ENCODE data around the gene RPL23.
"Not testable (repeated sequence)": the region's sequence is repeated elsewhere in the genome, so short reads cannot be mapped to it uniquely, and the experiment has no call there.

Gene RPL23

GRCh38 chr17:38867968-38868816 lies 14.7 kb upstream of the RPL23 start:
- DNase-seq (ENCODE audit: low read depth in 2 of 2): no peak

GRCh38 chr17:38867179-38867967 lies 13.9 kb upstream of the RPL23 start:
- DNase-seq (ENCODE audit: low read depth in 2 of 2): peak; percentile 66 to 69

GRCh38 chr17:38864636-38865398 lies 11.3 kb upstream of the RPL23 start:
- DNase-seq (ENCODE audit: low read depth in 2 of 2): no peak

- no peak for DNase-seq (ENCODE audit: low read depth in 2 of 2)
Measured at GRCh38 chr17:38861399-38861843, 7.9 kb upstream of the RPL23 start.

GRCh38 chr17:38857271-38857670 lies 3.8 kb upstream of the RPL23 start:
- DNase-seq (ENCODE audit: low read depth in 2 of 2): no peak

- DNase-seq (ENCODE audit: low read depth in 2 of 2): not testable (repeated sequence)
Measured at GRCh38 chr17:38855101-38855714, 1.7 kb upstream of the RPL23 start.

GRCh38 chr17:38852771-38853291 lies 690 bp downstream of the RPL23 start:
- no peak for DNase-seq (ENCODE audit: low read depth in 2 of 2)

- DNase-seq (ENCODE audit: low read depth in 2 of 2): no peak
Measured at GRCh38 chr17:38851434-38851833, 2.1 kb downstream of the RPL23 start.

- DNase-seq (ENCODE audit: low read depth in 2 of 2): no peak
Measured at GRCh38 chr17:38850374-38850773, 3.1 kb downstream of the RPL23 start.

GRCh38 chr17:38848939-38849605 lies 4.4 kb downstream of the RPL23 start:
- no peak for DNase-seq (ENCODE audit: low read depth in 2 of 2)

GRCh38 chr17:38848557-38848891 lies 5.0 kb downstream of the RPL23 start:
- DNase-seq (ENCODE audit: low read depth in 2 of 2): no peak

GRCh38 chr17:38844261-38844757 lies 9.2 kb downstream of the RPL23 start:
- DNase-seq (ENCODE audit: low read depth in 2 of 2): no peak

GRCh38 chr17:38825762-38826247 lies 27.7 kb downstream of the RPL23 start:
- DNase-seq (ENCODE audit: low read depth in 2 of 2): no peak

- peak; percentile 90 to 94 for DNase-seq (ENCODE audit: low read depth in 2 of 2)
Measured at GRCh38 chr17:38824899-38825761, 28.4 kb downstream of the RPL23 start, which contains the start of gene CWC25. TSS of gene CWC25 (minus strand) at chr17:38825321. CDS start at chr17:38825183, 138 bp downstream.

- no peak for DNase-seq (ENCODE audit: low read depth in 2 of 2)
Measured at GRCh38 chr17:38815576-38816193, 37.8 kb downstream of the RPL23 start.

- no peak for DNase-seq (ENCODE audit: low read depth in 2 of 2)
Measured at GRCh38 chr17:38809828-38810227, 43.7 kb downstream of the RPL23 start.

GRCh38 chr17:38800237-38800760 lies 53.2 kb downstream of the RPL23 start:
- DNase-seq (ENCODE audit: low read depth in 2 of 2): no peak

- DNase-seq (ENCODE audit: low read depth in 2 of 2): peak; percentile 71 to 85
Measured at GRCh38 chr17:38799501-38800236, 53.9 kb downstream of the RPL23 start, which contains the start of gene PIP4K2B. TSS of gene PIP4K2B (minus strand) at chr17:38799556. CDS start at chr17:38799424, 132 bp downstream.

All from activated CD4-positive, alpha-beta T cell treated with anti-CD3 and anti-CD28 coated beads for 24 hours (primary cell).